Measurements from ENCODE around the gene SPATS2.

SPATS2 gene

DNA sequence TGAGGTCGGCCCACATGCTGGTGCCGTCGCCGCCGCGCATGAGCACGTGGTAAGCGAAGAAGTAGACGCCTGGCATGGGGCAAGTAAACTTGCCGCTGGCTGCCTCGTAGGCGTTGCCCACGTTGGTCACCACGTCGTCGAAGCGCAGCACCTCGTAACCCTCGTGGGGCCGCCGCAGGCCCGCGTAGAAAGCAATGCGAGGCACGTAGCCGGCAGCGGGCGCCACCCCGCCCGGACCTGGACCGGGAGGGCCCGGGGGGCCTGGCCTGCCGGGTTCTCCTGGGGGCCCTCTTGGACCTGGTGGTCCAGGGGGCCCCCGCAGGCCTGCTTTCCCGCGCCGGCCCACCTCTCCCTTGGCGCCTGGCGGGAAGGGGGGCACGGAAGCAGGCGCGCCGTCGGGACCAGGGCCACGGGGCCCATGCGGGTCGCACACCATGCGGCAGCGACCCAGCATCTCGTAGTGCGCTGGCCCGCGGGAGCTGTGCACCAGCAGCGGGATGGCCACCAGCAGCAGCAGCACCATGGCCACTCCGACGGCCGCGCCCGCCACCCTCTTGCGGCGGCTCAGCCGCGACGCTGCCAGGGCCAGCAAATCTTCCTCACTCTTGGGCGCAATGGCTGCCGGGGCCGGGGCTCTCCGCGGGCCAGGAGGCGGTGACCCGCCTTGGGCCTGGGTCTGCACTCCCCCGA is 31.2 kb upstream of the SPATS2 start:
- no peak for DNase-seq (ENCODE audit: low read depth in 2 of 2)

DNA sequence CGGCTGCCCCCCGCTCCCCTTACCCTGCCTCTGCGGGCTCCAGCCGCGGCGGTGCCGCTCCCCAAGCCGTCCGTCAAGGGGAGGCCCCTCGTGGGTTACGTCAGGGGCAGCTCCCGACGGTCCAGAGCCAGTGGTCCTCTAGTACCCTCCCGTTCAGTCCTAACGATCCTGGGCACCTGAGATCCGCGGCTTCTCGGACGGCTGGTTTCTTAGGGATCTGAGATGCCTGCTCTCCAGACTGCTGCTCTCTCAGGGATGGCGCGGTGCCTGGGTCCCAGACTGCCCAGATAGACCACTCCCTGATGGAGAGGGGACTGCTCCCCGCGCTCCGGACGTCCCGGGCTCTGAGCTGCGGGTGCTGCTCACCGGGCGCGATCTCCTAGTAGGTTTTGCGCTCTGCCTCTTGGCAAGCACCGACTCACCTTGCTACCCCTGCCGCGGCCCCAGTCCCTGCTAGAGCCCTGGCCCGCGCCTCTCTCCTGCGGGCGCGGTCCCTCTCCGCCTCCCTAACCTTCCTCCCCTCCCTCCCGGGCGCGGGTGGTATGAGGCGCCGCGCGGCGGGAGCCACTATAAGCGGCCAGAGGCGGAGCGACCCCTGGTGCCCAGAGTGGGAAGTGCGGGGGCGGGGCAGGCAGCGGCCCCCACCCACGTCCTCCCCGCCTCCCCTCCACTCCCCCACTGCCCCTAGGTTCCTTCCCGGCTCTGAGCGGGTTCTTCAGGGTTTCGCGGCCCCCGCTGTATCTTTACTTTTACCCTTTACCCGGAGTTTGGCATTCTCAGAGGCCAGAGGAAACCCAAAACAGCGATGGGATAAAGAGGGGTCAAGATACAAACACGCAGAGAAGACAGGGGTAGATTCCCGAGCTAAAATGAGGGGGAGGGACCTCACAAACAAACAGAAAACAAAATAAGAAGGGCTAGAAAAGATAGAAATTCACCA is 30.3 kb upstream of the SPATS2 start, which contains the start of gene C1QL4:
Gene C1QL4 (minus strand): TSS at position 544 of the 940 bp plus-strand sequence. CDS start 711 bp downstream, outside the sequence.
- DNase-seq (ENCODE audit: low read depth in 2 of 2) = peak; percentile 82 to 87

DNA sequence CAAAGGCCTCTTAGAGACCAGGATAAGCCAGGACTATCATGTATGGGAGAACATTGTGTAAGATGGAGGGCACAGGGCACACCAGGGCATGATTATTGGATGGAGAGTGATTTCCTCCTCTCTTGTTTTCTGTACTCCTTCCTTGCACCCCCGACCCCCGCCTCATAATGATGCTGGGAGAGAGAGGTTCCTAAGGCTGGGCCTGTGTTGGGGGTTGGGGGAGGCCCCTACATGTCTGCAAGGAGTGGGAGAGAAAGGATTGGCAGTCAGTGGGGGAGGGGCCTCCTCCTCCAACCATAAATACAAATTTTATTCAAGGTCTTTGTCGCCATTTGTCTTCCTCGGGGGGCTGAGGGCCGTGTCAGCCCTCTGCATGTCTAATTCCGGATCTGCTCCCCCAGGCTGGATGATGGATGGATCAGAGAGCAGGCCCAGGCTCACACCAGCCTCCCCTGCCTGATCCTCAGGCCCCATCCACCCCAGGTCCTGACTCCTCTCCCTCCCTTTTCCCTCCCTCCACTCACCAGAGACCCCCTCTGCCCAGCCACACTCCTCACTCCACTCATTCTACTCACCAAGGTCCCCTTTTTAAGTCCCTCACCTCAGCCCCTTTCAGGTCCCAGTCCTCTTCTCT is 28.3 kb upstream of the SPATS2 start:
- DNase-seq (ENCODE audit: low read depth in 2 of 2) = no peak

DNA sequence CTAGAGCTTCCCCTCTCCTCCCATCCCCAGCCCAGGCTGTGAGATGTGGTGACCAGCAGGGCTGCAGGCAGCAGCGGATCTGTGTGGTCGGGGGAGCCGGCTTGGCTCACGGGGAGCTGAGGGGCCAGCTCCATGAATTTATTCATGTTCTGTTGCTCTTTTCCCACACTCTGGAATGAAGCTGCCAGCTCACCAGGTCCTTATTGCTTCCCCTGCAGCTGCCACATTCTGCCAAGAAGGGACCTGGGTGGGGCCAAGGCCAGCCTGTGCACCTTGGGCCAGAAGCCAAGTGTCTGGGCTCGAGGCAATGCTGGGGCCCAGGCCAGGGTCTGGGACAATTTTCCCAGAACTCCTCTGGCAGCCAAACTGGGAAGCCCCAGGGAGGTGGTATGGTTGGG is 27.8 kb upstream of the SPATS2 start:
- DNase-seq (ENCODE audit: low read depth in 2 of 2) = no peak

DNA sequence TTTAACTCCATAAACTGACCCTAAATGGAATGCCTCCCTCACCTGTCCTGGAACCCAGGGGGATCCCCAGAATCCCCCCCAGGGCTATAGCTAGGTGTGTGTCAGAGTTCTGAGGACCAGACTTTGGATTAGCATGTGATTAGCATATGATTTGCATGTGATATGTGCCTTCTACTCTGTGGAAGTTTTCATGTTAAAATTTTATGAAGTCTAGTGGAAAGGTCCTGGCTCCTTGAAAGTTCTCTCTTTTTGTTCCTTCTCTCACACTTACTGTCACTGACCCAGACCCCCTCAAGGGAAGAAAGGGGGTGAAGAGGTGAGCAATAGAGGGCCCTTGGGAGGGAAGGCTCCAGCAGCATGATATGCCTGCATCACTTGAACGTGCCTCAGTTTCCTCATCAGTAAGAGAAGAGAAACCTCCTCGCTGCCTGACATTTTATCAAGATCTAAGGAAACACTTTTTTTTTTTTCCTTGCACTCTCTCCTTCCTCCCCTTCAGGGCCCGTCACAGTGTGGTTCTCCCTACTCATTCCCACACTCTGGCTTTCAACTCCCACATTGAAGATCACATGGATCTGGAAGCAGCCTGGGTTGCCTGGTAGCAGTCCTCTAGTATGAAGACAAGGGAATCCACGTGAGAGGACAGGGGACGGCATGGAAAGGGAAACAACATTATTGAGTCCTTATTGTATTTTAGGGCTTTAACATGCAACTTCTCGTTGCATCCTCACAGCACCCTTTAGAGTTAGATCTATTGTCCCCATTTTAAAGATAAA is 27.0 kb upstream of the SPATS2 start:
- DNase-seq (ENCODE audit: low read depth in 2 of 2) = no peak

DNA sequence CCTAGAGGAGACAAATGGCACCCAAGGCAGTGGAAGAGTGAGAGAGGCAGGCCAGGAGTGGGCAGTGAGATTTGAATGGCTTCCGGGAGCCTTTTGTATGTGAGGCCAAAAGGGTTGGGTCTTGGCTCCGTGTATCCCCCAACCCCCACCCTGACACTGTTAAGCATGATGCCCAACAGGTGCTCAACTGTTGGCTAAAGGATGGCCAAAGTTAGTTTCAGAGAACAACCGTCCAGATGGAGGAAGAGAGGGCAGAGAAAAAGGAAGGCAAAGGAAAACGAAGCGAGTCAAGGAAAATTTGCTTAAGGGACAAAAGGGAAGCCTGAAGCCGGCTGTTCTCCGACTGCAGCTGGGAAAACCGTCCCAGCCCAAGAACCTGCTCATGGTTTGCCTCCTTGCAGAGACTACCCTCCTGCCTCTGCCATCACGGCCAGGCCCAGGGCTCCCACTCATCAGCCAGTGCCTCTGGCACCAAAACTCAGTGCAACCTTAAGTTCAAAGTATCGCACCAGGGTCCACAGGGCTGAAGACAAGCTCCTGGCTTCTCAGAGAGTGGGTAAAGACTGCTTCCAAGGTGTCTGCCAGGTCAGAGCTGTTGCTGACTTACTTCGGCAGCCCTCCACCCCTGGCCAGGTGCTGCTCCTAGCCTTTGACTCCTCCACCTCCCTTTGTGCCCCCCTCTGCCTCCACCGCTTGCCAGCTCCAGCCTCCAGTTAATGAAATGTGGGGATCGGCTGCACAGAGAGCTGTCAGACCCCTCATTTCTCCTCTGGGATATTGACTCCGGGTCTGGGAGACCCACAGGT is 26.1 kb upstream of the SPATS2 start:
- no peak for DNase-seq (ENCODE audit: low read depth in 2 of 2)

DNA sequence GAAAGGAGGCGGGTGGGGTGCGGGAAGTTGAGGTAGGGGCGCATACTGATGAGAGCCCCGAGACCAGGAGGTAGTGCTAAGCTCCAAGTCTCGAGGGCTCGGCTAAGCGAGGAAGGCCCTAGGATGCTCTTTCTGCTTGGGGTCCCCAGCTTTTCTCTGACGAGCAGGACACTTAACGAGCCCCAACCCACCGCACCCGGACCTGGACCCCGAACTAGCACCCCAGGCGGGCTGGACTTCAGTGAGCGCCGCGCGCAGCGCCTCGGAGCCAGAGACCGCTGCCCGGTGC is 25.5 kb upstream of the SPATS2 start:
- DNase-seq (ENCODE audit: low read depth in 2 of 2) = no peak

DNA sequence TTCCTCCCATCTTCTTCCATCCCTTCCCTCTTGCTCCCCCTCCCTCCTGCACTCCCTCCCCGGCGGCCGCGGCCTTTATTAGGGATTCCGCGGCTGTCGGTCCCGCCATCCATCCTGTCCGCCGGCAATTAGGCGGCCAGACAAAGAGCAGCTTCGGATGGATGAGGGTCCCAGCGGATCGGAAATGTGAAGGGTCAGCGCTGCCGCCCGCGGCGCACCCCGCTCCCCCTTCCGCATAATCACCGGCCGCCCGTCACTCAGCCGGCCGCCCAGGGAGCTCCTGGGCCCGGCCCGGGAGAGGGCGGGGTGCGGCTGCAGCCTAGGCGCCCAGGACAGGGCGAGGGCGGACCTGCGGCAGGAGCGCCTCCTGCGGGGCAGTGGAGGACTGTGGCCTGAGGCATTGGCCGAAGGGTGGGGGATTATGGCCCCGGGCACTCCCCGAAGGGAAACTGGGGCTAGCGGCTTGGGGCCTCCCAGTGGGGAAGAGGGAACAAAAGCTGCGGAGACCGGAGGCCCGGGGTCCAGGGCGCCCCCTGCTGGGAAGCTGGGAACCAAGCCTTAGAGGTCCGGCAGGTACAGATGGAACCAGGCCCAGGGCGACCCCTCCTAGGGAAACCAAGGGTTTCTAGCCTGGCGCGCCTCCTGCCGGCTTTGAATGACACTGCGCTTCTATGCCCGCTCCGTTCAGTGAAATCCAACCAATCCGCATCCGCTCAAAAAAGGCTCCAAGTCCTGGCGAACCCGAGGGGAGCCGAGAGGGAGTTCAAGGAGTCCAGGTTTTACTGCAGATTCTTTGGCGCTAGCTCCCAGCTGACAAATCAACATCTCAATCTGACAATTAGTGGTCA is 25.0 kb upstream of the SPATS2 start:
- DNase-seq (ENCODE audit: low read depth in 2 of 2) = peak; percentile 69 to 79

DNA sequence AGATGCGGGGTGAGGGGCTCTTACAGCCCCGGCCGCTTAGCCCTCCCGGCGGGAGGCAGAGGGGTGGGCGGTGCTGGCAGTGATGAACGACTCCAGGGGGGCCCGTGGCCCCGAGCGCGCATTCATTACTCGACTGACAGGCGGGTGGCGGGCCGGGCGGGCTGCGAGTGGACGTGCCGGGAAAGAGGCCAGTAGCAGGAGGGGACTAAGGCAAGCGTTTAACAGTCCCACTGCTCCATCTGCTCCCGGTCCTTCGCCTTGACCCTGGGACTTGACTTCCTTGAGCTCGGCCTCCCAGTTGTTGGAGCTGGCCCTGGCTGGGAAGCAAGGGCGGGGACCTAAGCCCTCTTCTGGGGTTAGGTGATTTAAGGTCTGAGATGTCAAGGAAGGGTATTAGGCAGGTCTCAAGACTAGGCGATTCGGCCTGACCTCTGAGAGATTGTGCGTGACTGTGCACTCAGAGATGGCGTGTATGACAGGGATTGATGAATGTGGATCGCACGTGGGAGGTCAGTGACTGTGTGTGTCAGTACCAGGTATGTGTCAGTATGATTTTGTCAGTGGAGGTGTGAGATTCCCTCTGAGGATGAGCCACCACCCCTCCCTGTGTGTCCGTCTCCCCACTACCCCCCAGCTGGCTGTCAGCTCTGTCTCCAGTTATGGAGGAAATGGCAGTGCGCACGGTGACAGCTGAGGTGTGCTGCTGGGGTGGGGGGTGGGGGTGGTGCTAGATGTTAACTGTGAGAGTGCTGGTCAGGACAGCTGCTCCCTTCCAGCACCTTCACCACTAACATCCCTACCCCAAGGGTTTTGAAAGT is 24.1 kb upstream of the SPATS2 start:
- DNase-seq (ENCODE audit: low read depth in 2 of 2) = no peak

DNA sequence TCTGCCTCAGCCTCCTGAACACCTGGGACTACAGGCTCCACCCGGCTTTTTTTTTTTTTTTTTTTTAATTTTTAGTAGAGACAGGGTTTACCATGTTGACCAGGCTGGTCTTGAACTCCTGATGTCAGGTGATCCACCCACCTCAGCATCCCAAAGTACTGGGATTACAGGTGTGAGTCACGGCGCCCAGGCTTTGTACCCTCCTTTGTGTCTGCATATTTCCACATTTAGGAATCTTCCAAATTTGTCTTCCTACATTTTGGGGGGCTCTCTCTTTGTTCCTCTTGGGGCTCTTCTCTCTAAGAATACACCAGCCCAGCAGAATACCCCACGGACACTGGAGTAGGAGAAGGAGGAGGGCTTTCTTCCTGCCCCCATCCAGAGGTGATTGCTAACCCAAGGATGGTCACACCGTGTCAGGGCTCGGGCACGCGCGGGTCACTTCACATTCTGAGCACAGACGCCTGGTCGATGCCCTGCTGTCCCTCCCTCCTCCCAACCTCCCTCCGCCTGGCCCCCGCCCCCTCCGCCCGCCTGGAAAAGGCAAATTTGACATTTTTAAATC is 22.7 kb upstream of the SPATS2 start:
- no peak for DNase-seq (ENCODE audit: low read depth in 2 of 2)

DNA sequence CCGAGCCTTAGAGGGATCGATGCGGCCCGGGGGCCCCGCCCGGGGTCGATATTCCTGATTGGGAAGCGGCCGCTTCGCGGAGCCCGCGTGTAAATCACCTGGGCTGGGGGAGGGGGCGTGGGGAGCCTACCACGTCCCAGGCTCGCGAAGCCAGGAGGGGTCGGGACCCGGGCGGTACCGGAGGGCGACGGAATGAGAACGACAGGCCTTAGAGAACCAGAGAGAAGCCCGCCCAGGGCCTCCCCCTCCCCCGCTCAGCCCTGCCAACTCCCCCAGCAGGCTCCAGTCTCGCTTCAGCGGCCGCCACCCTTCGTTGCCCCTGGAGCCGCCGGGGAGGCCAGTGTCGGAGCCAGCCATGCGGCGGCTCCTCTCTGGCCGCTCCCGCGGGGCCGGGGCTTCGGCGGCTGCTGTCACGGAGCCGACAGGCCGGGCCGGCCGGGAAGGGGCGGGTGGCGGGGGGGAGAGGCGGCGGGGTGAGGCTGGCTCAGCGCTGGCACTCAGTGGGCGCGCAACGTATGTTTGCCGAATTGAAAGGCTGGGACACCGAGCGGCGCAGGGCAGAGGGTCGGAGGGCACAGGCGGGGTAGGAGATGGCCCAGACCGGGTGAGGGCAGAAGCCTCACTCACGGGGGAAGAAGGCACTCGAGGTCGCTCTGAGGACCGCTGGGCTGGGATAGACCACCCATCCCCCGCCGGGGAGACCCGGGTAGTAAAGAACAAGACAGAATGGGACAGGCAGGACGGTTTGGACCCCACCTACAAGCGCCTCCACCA is 22.0 kb upstream of the SPATS2 start:
- no peak for DNase-seq (ENCODE audit: low read depth in 2 of 2)

DNA sequence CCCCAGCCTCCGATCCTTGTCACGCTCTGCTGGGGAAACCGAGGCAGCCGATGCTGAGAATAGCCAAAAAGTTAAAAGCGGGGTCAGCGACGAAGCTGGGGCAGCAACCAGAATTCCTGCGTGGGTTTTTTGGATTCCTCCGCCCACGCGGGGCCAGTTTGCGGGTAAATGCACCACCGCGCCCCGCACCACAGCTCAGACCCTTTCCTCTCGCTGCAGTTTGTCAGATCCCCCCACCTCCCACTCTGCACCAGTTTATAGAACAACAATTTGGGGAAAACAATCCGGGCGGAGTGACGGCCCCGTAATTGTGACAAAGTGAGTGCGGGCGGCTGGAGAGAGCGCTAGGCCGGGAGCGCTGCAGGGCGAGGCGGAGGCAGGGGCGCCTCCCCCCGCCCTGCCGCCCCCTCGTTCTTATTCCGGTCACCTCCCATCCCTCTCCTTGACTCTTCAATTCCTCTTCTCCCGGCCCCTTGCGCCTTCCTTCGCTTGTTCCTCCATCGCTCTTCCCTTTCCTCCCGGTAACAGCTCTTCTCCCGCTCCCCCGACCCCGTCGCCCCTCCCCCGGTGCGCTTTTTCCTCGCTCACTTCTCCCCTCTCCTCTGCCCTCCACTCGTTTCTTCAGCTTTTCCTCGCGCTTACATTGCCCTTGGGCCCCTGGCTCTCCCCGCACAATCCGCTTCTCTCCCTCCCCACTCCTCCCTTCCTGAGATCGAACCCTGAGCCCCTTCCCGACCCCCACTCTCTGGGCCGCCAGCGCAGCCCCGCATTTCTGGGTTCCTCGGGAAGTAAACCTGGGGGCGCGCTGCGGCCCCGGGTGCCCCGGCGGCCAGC is 21.2 kb upstream of the SPATS2 start:
- no peak for DNase-seq (ENCODE audit: low read depth in 2 of 2)

DNA sequence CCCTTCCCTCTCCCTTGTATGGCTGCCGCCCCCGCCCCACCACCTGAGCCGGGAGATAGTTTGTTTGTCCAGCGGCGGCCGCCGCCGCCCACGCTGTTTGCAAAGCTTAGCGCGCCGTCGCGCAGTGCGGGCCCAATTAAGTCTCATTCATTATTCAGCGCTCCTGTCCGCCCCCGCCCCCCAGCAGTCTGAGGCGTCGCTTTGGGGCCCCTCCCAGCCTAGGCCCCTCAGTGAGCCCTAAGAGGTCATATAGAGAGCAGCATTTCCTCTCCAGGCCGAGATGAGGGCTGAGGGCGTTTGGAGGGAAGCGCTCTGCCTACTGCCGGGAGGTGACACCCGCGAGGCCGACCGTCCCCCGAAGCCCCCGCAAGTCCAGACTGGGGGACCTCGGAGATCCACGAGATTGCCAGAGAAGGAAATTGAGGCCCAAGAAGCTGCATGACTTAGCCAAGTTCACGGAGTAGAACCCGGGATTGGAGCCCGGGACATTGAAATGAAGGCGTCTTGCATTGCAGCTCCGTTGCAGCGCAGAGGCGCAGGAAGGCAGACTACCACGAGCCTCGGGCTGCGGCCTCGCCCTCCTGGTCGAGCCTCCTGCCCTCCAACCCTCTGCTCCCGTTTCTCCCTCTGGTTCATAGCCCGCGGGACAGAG is 20.5 kb upstream of the SPATS2 start, which contains the start of gene DNAJC22:
Gene DNAJC22 (plus strand): TSS at position 230 of the 652 bp plus-strand sequence. CDS start 1,985 bp downstream, outside the sequence.
- no peak for DNase-seq (ENCODE audit: low read depth in 2 of 2)

DNA sequence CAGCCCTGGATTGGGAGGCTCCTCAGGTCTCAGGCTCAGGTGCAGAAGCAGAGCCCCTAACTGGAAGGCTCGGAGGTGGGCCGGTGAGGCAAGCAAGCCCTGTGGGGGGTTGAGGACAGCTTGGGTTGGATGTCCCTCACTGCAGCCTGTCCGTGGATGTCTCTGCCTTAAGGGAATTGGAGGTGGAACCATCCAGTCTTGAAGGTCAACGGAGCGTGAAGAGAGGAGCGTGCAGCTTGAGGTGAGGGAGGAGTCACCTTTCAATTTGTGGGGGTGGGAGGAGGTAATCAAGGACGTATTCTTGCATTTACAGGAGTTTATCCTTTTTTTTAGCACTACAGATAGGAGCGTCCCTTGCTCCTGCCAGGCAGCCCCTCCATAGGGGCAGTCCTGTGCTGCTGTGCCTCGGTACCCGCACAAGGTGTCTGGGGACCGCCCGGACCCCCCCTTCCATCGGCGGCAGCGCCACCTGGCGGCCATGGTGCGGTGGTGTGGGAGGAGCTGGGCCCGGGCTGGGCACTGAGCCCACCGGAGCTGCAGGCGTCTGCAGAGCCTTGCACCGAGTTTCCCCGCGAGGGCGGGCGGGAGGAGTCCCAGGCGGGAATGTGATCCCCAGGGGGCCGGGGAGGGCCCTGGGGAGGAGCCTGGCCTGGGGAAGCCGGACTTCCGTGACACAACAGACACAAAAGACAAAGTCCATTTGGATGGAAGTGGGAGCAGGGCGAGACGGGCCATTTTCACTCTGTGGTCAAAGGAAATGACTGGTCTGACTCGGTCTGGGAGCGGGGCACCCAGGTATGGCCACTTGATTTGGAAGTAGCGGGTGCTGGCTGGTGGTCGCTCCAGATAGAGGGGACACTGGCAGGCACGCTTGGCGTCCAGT is 19.7 kb upstream of the SPATS2 start:
- peak; percentile 62 to 63 for DNase-seq (ENCODE audit: low read depth in 2 of 2)

DNA sequence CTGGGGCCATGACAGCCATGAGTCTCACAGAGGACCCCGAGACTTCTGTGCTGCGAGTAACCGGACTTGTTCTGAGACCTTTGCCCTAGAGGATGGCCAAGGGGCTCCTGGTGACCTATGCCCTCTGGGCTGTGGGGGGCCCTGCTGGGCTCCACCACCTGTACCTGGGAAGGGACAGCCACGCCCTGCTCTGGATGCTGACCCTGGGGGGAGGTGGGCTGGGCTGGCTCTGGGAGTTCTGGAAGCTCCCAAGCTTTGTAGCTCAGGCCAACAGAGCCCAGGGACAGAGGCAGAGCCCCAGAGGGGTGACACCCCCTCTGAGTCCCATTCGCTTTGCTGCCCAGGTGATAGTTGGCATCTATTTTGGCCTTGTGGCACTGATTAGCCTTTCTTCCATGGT is 18.5 kb upstream of the SPATS2 start:
- DNase-seq (ENCODE audit: low read depth in 2 of 2) = no peak

DNA sequence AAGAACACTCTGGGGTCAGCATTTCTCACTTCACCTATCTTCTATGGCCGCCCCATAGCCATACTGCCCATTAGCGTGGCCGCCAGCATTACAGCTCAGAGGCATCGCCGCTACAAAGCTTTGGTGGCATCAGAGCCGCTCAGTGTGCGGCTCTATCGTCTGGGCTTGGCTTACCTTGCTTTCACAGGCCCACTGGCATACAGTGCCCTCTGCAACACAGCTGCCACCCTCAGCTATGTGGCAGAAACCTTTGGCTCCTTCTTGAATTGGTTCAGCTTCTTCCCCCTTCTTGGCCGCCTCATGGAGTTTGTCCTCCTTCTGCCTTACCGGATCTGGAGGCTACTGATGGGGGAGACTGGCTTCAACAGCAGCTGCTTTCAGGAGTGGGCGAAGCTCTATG is 18.0 kb upstream of the SPATS2 start:
- no peak for DNase-seq (ENCODE audit: low read depth in 2 of 2)
